Measurements from ENCODE around the gene SEPTIN2. TPM values are rescaled to one million over a fixed set of nuclear protein-coding genes. Genes with fewer than 3 reads are reported as not detected.
A peak's percentile ranks its signal among the peaks of the same experiment; 100 is the strongest.

SEPTIN2 gene
- total RNA-seq, 1 experiment from 2014 or later: 445 TPM

DNA sequence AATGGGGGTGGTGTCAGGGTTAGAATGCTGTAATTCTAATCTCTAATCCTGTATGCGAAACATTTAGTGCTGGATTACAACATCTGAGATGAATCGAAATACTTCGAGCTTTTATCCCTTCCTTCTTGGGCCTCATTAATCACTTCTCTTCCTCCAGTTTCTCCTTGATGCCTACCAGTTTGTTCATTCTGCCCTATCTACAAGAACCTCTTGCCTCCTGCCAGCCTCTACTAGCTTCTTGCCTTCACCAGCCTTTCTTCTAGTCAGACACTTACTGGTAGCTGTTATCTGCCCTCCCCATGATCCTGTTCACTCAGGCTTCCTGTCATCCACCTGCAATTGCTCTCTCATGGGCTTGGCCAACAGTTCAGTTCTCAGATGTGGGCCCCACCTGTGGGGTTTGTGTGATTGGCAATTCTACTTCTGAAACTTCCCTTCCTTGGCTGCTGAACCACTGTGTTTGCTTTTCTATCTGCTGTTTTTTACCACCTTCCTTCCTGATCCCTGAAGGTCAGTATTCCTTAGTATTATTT, 25.0 kb downstream of the SEPTIN2 start:
- CTCF ChIA-PET: no interaction called here
- intact Hi-C loops (cut with micrococcal nuclease; ENCODE audit: unreplicated experiment): no loop called here

DNA sequence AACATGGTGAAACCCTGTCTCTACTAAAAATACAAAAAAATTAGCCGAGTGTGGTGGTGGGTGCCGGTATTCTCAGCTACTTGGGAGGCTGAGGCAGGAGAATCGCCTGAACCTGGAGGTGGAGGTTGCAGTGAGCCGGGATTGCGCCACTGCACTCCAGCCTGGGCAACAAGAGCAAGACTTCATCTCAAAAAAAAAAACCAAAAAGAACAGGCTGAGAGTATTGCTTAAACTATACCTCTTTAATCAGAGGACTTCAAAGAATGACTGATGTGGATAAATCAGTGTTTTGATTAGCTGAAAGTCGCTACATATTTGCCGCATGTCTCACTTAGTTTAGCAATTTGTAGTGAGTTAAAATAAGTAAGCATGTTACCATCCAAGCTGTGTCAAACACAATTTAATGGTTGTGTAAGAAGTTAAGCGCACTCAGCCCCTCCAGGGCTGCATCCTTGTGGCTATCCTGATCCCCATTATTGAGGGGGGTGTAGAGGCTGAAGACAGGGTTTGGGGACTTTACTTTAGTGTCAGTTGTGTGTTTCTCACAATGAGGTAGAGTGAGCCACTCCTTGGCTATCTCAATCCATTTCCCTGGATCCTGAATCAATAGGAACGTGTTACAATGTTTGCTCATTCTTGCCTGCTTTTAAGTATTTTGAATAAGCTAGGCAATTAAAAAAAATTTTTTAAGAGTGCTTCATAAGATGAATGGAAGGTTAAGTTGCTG, 29.4 kb downstream of the SEPTIN2 start:
- intact Hi-C loops (cut with micrococcal nuclease; ENCODE audit: unreplicated experiment): no loop called here
- peaks cover 8% of the 10 kb centered on the region for H3K4me1 Mint-ChIP-seq (ENCODE audit: low read depth, unreplicated experiment)
- H3K27me3 Mint-ChIP-seq (ENCODE audit: unreplicated experiment): no peaks in the 10 kb centered on the region
- no TSS peak for BruUV-seq (replicated peaks)
- H3K27ac Mint-ChIP-seq (ENCODE audit: unreplicated experiment): no peak overlapping the region
- no peaks in the 10 kb centered on the region for H3K9me3 Mint-ChIP-seq (ENCODE audit: low read depth, unreplicated experiment)
- no peak overlapping the region for H3K4me3 Mint-ChIP-seq (ENCODE audit: low read depth, unreplicated experiment)
- H3K36me3 Mint-ChIP-seq (ENCODE audit: insufficient read depth, unreplicated experiment): peaks cover 75% of the 10 kb centered on the region
- CTCF ChIA-PET: no interaction called here
- TF ChIP-seq, protein P1, sequence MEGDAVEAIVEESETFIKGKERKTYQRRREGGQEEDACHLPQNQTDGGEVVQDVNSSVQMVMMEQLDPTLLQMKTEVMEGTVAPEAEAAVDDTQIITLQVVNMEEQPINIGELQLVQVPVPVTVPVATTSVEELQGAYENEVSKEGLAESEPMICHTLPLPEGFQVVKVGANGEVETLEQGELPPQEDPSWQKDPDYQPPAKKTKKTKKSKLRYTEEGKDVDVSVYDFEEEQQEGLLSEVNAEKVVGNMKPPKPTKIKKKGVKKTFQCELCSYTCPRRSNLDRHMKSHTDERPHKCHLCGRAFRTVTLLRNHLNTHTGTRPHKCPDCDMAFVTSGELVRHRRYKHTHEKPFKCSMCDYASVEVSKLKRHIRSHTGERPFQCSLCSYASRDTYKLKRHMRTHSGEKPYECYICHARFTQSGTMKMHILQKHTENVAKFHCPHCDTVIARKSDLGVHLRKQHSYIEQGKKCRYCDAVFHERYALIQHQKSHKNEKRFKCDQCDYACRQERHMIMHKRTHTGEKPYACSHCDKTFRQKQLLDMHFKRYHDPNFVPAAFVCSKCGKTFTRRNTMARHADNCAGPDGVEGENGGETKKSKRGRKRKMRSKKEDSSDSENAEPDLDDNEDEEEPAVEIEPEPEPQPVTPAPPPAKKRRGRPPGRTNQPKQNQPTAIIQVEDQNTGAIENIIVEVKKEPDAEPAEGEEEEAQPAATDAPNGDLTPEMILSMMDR (IDR thresholded peaks at IDR 0.05; ENCODE audit: unreplicated experiment): no peak
- DNase-seq: no peak

More for the DNA sequence above, 25.0 kb downstream of the SEPTIN2 start:
- H3K9me3 Mint-ChIP-seq (ENCODE audit: low read depth, unreplicated experiment): no peaks in the 10 kb centered on the region
- no peaks in the 10 kb centered on the region for H3K27me3 Mint-ChIP-seq (ENCODE audit: unreplicated experiment)
- no TSS peak for BruUV-seq (replicated peaks)
- no peaks in the 10 kb centered on the region for H3K4me1 Mint-ChIP-seq (ENCODE audit: low read depth, unreplicated experiment)
- H3K4me3 Mint-ChIP-seq (ENCODE audit: low read depth, unreplicated experiment): no peak overlapping the region
- H3K36me3 Mint-ChIP-seq (ENCODE audit: insufficient read depth, unreplicated experiment): peaks cover 78% of the 10 kb centered on the region
- no peak overlapping the region for H3K27ac Mint-ChIP-seq (ENCODE audit: unreplicated experiment)
- TF ChIP-seq, protein P1 (IDR thresholded peaks at IDR 0.05; ENCODE audit: unreplicated experiment): no peak
- DNase-seq: no peak

DNA sequence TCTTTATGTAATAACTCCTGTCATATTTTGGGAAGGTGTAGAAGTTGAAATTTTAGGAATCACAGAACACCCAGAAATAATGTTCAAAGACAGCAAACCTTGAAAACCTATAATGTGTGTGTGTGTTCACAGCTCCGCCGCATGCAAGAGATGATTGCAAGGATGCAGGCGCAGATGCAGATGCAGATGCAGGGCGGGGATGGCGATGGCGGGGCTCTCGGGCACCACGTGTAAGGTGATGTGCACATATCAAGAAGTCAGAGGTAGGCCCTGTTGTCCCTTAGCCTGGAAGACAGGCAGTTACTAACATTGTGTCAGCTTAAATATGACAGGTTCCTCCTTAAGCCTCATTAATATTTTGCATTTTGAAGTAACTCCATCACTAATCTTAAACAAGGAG, 34.2 kb downstream of the SEPTIN2 start:
- BruUV-seq (replicated peaks): no TSS peak
- Mint-ChIP-seq H3K4me3 (ENCODE audit: low read depth, unreplicated experiment) (no peak overlapping the region), H3K4me1 (ENCODE audit: low read depth, unreplicated experiment) (peaks cover 47% of the 10 kb centered on the region), H3K9me3 (ENCODE audit: low read depth, unreplicated experiment) (no peaks in the 10 kb centered on the region), H3K36me3 (ENCODE audit: insufficient read depth, unreplicated experiment) (peaks cover 77% of the 10 kb centered on the region), H3K27ac (ENCODE audit: unreplicated experiment) (peak overlapping the region; percentile 12), H3K27me3 (ENCODE audit: unreplicated experiment) (no peaks in the 10 kb centered on the region)
- CTCF ChIA-PET: no interaction called here
- DNase-seq: no peak
- intact Hi-C loops (cut with micrococcal nuclease; ENCODE audit: unreplicated experiment): loop anchor here (5.0 kb wide), 1 partner anchor 33 kb away; the partner anchor contains the start of genes HDLBP and SEPTIN2
- TF ChIP-seq, protein P1 (IDR thresholded peaks at IDR 0.05; ENCODE audit: unreplicated experiment): no peak

DNA sequence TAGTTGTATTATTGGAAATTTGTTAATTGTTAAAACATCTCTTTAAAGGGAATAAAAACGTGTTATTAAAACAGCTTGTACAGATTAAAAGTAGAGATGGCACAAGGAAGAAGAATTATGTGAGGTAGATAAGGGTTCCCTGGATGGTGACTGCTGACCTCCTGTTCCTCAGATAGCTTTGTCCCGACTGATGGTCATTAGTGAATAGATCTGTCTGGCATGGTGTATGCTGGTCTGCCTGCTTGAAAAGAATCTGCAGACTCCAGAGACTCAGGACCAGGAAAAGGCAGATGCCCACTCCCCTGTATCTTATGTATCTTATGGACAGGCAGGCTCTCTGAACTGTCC, 34.8 kb downstream of the SEPTIN2 start:
- no peak for DNase-seq
- Mint-ChIP-seq H3K36me3 (ENCODE audit: insufficient read depth, unreplicated experiment) (peaks cover 77% of the 10 kb centered on the region), H3K27me3 (ENCODE audit: unreplicated experiment) (no peaks in the 10 kb centered on the region), H3K4me3 (ENCODE audit: low read depth, unreplicated experiment) (peak overlapping the region; percentile 64), H3K4me1 (ENCODE audit: low read depth, unreplicated experiment) (peaks cover 48% of the 10 kb centered on the region), H3K9me3 (ENCODE audit: low read depth, unreplicated experiment) (no peaks in the 10 kb centered on the region), H3K27ac (ENCODE audit: unreplicated experiment) (peak overlapping the region; percentile 89)
- TF ChIP-seq, protein P1 (IDR thresholded peaks at IDR 0.05; ENCODE audit: unreplicated experiment): no peak
- BruUV-seq (replicated peaks): no TSS peak
- intact Hi-C loops (cut with micrococcal nuclease; ENCODE audit: unreplicated experiment): loop anchor here (5.0 kb wide), 1 partner anchor 33 kb away; the partner anchor contains the start of genes HDLBP and SEPTIN2
- CTCF ChIA-PET: interaction anchor here (1.1 kb wide), 1 partner anchor 42 kb away, joined by 4 read pairs; no protein-coding TSS in a partner anchor

All from Calu3 (cell line).